Astrocyte (in vitro differentiated cells and primary cell): Measurements from ENCODE around the gene NECTIN1.

Experiments
- EZH2 ChIP-seq: IDR thresholded peaks from 2 replicates; pipeline ENCODE4 v1.6.1; 2012; ENCODE audit warnings: mild to moderate bottlenecking, low read length, inconsistent platforms; ENCODE audit not compliant: insufficient read depth
- TF ChIP-seq, protein P1 (sequence below): IDR thresholded peaks from 2 replicates; pipeline ENCODE4 v1.5.1; 2011; ENCODE audit warnings: low read depth, mild to moderate bottlenecking, inconsistent platforms, low read length, moderate library complexity; ENCODE audit not compliant: insufficient read depth

DNA sequence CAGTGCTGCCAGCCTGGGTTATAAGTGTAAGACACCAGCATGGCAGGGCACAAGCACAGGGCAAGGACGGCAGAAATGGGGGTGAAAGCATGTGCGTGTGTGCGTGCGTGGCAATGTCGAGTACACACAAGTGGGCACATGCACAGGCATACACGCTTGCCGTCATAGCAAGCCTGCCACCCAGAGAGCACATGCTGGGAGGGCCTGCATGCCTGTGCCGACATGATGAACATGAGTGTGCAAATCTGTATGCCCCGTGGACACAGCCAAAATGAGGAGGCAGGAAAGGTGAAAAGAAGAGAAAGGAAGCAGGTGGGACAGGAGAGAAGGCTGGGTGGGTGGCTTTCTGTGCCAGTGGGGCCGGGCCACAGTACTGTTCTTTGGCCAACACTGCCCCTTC is 62.9 kb downstream of the NECTIN1 start:
- TF ChIP-seq, protein P1, sequence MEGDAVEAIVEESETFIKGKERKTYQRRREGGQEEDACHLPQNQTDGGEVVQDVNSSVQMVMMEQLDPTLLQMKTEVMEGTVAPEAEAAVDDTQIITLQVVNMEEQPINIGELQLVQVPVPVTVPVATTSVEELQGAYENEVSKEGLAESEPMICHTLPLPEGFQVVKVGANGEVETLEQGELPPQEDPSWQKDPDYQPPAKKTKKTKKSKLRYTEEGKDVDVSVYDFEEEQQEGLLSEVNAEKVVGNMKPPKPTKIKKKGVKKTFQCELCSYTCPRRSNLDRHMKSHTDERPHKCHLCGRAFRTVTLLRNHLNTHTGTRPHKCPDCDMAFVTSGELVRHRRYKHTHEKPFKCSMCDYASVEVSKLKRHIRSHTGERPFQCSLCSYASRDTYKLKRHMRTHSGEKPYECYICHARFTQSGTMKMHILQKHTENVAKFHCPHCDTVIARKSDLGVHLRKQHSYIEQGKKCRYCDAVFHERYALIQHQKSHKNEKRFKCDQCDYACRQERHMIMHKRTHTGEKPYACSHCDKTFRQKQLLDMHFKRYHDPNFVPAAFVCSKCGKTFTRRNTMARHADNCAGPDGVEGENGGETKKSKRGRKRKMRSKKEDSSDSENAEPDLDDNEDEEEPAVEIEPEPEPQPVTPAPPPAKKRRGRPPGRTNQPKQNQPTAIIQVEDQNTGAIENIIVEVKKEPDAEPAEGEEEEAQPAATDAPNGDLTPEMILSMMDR: no peak
- no peak for TF ChIP-seq EZH2
